ENCODE measurements around the gene SLIT1.

GRCh38 chr10:97215619-97216260 is 30.0 kb upstream of the SLIT1 start:
- TF ChIP-seq EZH2 (IDR thresholded peaks at IDR 0.05; ENCODE audit: borderline replicate concordance, insufficient read depth, low read depth, low read length, poor library complexity, severe bottlenecking) (no peak), CTCF (IDR thresholded peaks at IDR 0.05) (no peak)
